ENCODE data around the gene TMEM132E. TPM values are rescaled to one million over a fixed set of nuclear protein-coding genes. Genes with fewer than 3 reads are reported as not detected.

Gene TMEM132E
- total RNA-seq, 2 experiments from 2014 or later = not detected

- no peaks in the 10 kb centered on the region for H3K36me3 Mint-ChIP-seq (ENCODE audit: low read depth)
- peaks cover 11% of the 10 kb centered on the region for H3K27me3 Mint-ChIP-seq
- ChIA-PET POLR2A (no interaction called here), CTCF (interaction anchor here (1.0 kb wide), 1 partner anchor 40 kb away, joined by 3 read pairs; no protein-coding TSS in a partner anchor)
- H3K4me3 Mint-ChIP-seq = no peak overlapping the region
- DNase-seq = no peak
- H3K4me1 Mint-ChIP-seq = no peaks in the 10 kb centered on the region
- no peaks in the 10 kb centered on the region for H3K9me3 Mint-ChIP-seq
- H3K27ac Mint-ChIP-seq = no peak overlapping the region
Observed at GRCh38 chr17:34598161-34598776, 18.9 kb downstream of the TMEM132E start.

DNA sequence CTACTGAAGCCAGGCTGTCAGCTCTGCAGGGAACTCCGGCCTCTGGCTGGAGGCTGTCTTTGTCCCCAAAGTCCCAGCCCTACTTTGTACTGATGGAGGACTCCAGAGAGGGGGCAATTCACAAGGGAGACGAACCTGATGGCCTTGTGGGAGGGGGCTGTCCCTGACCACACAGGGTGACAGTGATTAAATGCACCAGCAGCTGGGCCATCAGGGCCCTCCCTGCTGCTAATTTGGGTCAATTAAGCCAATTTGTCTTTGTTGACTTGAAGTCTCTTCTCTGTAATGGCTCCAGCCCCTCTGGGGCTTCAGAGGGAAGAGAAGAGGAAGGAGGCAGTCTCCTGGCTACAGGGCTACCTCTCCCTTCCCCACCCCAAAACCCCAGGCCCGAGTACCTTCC is 22.0 kb downstream of the TMEM132E start:
- no peak for DNase-seq
- Mint-ChIP-seq H3K4me3 (no peak overlapping the region), H3K27ac (no peak overlapping the region), H3K27me3 (peaks cover 2% of the 10 kb centered on the region), H3K9me3 (no peaks in the 10 kb centered on the region), H3K4me1 (no peaks in the 10 kb centered on the region), H3K36me3 (ENCODE audit: low read depth) (no peaks in the 10 kb centered on the region)
- POLR2A ChIA-PET = no interaction called here
- CTCF ChIA-PET = no interaction called here

DNA sequence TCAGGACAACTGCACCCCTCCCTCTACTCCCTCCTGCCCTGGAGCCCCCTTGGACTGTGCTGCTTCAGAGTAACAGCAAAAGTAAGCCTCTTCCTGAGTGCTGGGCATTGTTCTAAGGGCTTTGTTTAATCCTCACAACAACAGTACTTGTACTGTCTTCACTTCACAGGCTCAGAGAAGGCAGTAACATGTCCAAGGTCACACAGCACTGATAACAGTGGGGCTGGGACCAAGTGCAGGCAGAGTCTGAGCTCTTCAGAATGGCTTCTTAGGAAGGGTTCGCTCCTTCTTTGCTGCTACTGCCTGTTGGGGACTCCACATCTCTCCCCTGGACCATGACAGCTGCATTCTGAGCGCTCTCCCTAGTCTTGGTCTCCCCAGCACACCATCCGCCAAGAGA is 24.6 kb downstream of the TMEM132E start:
- CTCF ChIA-PET = no interaction called here
- Mint-ChIP-seq H3K4me1 (no peaks in the 10 kb centered on the region), H3K9me3 (no peaks in the 10 kb centered on the region), H3K27ac (no peak overlapping the region), H3K27me3 (peaks cover 16% of the 10 kb centered on the region), H3K4me3 (no peak overlapping the region), H3K36me3 (ENCODE audit: low read depth) (no peaks in the 10 kb centered on the region)
- POLR2A ChIA-PET = no interaction called here
- no peak for DNase-seq

GRCh38 chr17:34606763-34607162 is 27.4 kb downstream of the TMEM132E start:
- Mint-ChIP-seq H3K27ac (no peak overlapping the region), H3K27me3 (peaks cover 35% of the 10 kb centered on the region), H3K9me3 (no peaks in the 10 kb centered on the region), H3K4me3 (no peak overlapping the region), H3K36me3 (ENCODE audit: low read depth) (no peaks in the 10 kb centered on the region), H3K4me1 (no peaks in the 10 kb centered on the region)
- CTCF ChIA-PET = no interaction called here
- POLR2A ChIA-PET = interaction anchor here (0.8 kb wide), 1 partner anchor 28 kb away, joined by 3 read pairs; no protein-coding TSS in a partner anchor
- no peak for DNase-seq

DNA sequence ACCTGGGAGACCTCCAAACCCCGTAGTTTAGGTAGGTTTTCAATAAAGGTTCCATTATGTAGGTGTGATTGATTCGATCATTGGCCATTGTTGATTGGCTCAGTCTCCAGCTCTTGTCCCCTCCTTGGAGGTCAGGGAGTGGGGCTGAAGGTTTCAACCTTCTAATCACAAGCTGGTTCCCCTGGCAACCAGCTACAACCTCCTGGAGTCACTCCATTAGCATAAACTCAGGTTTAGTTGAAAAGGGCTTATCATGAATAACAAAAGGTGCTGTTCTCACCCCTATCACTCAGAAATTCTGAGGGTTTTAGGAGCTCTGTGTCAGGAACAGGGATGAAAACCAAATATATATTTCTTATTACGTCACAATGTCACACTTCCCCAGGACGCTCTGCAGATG is 28.5 kb downstream of the TMEM132E start:
- Mint-ChIP-seq H3K36me3 (ENCODE audit: low read depth) (no peaks in the 10 kb centered on the region), H3K27me3 (peaks cover 36% of the 10 kb centered on the region), H3K9me3 (no peaks in the 10 kb centered on the region), H3K27ac (no peak overlapping the region), H3K4me1 (no peaks in the 10 kb centered on the region), H3K4me3 (no peak overlapping the region)
- ChIA-PET CTCF (no interaction called here), POLR2A (no interaction called here)
- DNase-seq = no peak

DNA sequence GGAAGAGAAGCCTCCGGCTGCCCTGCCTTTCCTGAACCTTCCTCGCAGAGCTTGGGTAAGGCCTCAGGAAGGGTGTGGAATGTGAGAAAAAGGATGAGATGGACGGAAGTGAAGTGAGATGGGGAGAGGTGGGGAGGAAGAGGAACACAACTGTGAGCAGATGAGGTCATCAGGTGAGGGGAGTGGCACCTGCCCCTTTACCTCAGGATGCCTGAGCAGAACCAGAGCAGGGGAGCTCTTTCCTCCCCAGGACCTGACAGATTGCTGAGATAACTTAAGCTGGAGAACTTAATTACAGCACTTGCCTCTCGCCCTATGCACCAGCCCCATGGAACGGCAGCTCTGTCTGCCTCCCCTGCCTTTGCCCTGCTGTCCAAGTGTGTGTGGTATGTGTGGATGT is 29.8 kb downstream of the TMEM132E start:
- DNase-seq = no peak
- Mint-ChIP-seq H3K27me3 (peaks cover 36% of the 10 kb centered on the region), H3K36me3 (ENCODE audit: low read depth) (no peaks in the 10 kb centered on the region), H3K9me3 (no peaks in the 10 kb centered on the region), H3K27ac (no peak overlapping the region), H3K4me3 (no peak overlapping the region), H3K4me1 (no peaks in the 10 kb centered on the region)
- POLR2A ChIA-PET = no interaction called here
- CTCF ChIA-PET = no interaction called here

- Mint-ChIP-seq H3K27me3 (peaks cover 37% of the 10 kb centered on the region), H3K4me3 (no peak overlapping the region), H3K9me3 (no peaks in the 10 kb centered on the region), H3K27ac (no peak overlapping the region), H3K36me3 (ENCODE audit: low read depth) (no peaks in the 10 kb centered on the region), H3K4me1 (no peaks in the 10 kb centered on the region)
- DNase-seq = no peak
- ChIA-PET POLR2A (no interaction called here), CTCF (no interaction called here)
Observed at GRCh38 chr17:34610039-34610438, 30.7 kb downstream of the TMEM132E start.

DNA sequence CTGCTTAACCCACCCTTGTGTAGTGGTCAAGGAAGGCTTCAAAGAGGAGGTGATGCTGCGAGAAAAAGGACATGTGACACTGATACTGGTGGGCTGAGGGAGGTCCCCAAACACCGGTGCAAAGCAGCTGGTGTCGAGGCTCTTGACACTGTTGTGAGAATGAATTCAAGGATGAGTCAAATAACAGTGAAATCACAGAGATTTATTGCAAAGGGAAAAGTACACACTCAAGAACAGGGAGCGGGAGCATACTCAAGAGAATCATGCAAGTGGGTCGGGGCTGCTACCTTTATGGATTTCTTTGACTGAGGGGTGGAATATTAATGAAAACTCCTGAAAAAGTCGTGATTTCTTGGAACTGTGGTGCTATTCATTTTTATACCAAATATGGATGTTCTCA is 31.1 kb downstream of the TMEM132E start:
- Mint-ChIP-seq H3K4me3 (no peak overlapping the region), H3K9me3 (no peaks in the 10 kb centered on the region), H3K27me3 (peaks cover 40% of the 10 kb centered on the region), H3K4me1 (no peaks in the 10 kb centered on the region), H3K36me3 (ENCODE audit: low read depth) (no peaks in the 10 kb centered on the region), H3K27ac (no peak overlapping the region)
- POLR2A ChIA-PET = no interaction called here
- CTCF ChIA-PET = no interaction called here
- no peak for DNase-seq

DNA sequence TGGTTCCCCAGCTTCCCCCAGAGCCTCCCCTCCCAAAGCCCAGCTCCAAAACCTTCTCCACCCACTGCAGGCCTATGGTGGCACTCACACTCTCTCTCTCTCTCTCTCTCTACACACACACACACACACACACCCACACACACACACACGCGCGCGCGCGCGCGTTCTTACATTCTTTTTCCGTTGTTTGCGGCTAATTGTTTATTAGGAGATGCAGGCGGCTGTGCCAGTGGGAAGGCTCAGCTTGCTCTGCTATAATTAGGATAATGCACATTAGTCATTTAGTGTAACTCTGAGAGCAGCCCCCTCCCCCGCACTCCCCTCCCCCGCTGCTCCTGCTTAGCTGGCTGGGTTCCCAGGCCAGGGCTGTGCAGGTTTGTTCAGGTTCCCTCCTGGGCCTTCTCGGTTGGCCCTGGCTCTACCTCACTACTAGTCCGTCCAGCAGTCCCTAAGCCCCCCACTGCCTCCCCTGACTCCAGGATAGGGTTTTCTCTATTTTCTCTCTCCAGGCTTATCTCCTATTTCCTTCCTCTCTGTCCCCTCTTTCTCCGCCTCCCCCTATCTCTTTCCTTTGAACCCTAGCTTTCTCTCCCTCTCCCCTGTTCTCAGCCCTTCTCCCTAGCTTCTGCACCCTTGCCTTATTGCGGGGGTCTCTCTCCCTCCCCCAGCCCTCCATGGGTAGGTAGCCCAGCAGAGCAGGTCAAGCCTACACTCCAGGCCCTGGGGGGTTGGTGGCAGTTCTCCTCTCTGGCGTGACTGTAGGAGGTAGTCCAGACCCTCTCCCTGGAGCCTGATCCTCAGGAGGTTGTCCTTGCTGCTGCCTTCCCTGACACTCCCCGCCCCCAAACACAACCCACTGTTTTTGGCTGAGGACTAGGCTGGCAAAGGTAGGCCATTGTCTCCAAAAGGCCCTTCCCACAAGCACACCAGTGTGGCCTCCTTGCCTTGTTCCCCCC is 34.0 kb downstream of the TMEM132E start:
- no peaks in the 10 kb centered on the region for H3K4me1 Mint-ChIP-seq
- H3K9me3 Mint-ChIP-seq = no peaks in the 10 kb centered on the region
- ChIA-PET POLR2A (no interaction called here), CTCF (interaction anchor here (0.7 to 0.9 kb wide), 2 partner anchors 23 to 41 kb away, joined by 3 read pairs; no protein-coding TSS in a partner anchor)
- H3K27ac Mint-ChIP-seq = no peak overlapping the region
- H3K27me3 Mint-ChIP-seq = peaks cover 45% of the 10 kb centered on the region
- no peak for DNase-seq
- H3K4me3 Mint-ChIP-seq = no peak overlapping the region
- H3K36me3 Mint-ChIP-seq (ENCODE audit: low read depth) = no peaks in the 10 kb centered on the region

- Mint-ChIP-seq H3K27me3 (peaks cover 40% of the 10 kb centered on the region), H3K36me3 (ENCODE audit: low read depth) (no peaks in the 10 kb centered on the region), H3K4me1 (no peaks in the 10 kb centered on the region), H3K27ac (no peak overlapping the region), H3K4me3 (no peak overlapping the region), H3K9me3 (no peaks in the 10 kb centered on the region)
- no peak for DNase-seq
- CTCF ChIA-PET = no interaction called here
- POLR2A ChIA-PET = no interaction called here
Observed at GRCh38 chr17:34614698-34615097, 35.3 kb downstream of the TMEM132E start.

DNA sequence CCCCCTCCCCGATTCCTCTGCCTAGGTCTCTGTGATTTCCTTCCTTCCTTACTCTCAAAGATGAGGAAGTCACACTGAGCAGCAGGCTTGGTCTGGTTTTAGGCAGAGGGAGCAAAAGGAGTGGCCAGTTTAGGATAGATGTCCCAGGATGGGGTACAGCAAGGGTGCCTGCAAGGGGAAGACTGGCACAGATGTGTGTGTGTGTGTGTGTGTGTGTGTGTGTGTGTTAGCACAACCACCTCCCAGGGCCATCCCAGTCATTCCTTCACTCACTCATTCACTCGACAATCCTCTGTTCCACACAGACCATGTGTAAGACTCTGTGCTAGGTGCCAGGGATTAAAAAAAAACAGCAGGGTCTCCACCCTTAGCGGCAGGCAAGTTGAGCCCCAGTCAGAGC is 35.9 kb downstream of the TMEM132E start:
- CTCF ChIA-PET = no interaction called here
- peaks cover 34% of the 10 kb centered on the region for H3K27me3 Mint-ChIP-seq
- no peak overlapping the region for H3K27ac Mint-ChIP-seq
- no peaks in the 10 kb centered on the region for H3K9me3 Mint-ChIP-seq
- H3K4me3 Mint-ChIP-seq = no peak overlapping the region
- H3K4me1 Mint-ChIP-seq = no peaks in the 10 kb centered on the region
- no peak for DNase-seq
- POLR2A ChIA-PET = no interaction called here
- H3K36me3 Mint-ChIP-seq (ENCODE audit: low read depth) = no peaks in the 10 kb centered on the region

DNA sequence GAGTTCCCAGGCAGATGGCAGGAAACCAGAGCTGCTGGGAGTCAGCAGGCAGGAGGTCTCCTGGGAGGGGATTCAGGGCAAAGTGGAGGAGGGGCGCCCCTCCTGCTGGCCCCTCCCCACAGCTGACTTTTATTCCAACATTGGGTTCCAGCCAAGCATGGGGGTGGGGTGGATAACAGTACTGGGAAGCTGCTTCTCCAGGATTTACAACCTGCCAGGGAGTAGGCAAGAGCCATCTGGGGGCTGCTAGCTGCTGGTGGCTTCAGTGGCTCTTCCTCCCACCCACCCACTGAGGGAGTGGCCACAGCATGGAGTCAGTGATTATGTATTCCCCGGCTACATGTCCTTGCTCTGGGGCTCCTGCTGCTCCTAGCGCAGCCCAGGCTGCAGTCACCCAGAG is 36.8 kb downstream of the TMEM132E start:
- H3K36me3 Mint-ChIP-seq (ENCODE audit: low read depth) = no peaks in the 10 kb centered on the region
- POLR2A ChIA-PET = no interaction called here
- no peaks in the 10 kb centered on the region for H3K9me3 Mint-ChIP-seq
- CTCF ChIA-PET = no interaction called here
- no peak for DNase-seq
- no peak overlapping the region for H3K4me3 Mint-ChIP-seq
- peaks cover 27% of the 10 kb centered on the region for H3K27me3 Mint-ChIP-seq
- H3K27ac Mint-ChIP-seq = no peak overlapping the region
- H3K4me1 Mint-ChIP-seq = no peaks in the 10 kb centered on the region

- Mint-ChIP-seq H3K36me3 (ENCODE audit: low read depth) (no peaks in the 10 kb centered on the region), H3K4me1 (no peaks in the 10 kb centered on the region), H3K4me3 (no peak overlapping the region), H3K27me3 (peaks cover 22% of the 10 kb centered on the region), H3K27ac (no peak overlapping the region), H3K9me3 (no peaks in the 10 kb centered on the region)
- ChIA-PET POLR2A (no interaction called here), CTCF (no interaction called here)
- DNase-seq = no peak
Observed at GRCh38 chr17:34617398-34617797, 38.0 kb downstream of the TMEM132E start.

- ChIA-PET CTCF (no interaction called here), POLR2A (no interaction called here)
- Mint-ChIP-seq H3K27ac (no peak overlapping the region), H3K9me3 (no peaks in the 10 kb centered on the region), H3K4me3 (no peak overlapping the region), H3K36me3 (ENCODE audit: low read depth) (no peaks in the 10 kb centered on the region), H3K4me1 (no peaks in the 10 kb centered on the region), H3K27me3 (peaks cover 36% of the 10 kb centered on the region)
- no peak for DNase-seq
Observed at GRCh38 chr17:34619687-34620217, 40.4 kb downstream of the TMEM132E start.

All from activated CD4-positive, alpha-beta memory T cell treated with anti-CD3 and anti-CD28 coated beads, Interleukin-2, amount 10 ng/mL, durations not matched to agents 7 days and 5 days (primary cell).